GM21576 (cell line): ENCODE measurements around the gene RRAD.
"Not testable (repeated sequence)": the region's sequence is repeated elsewhere in the genome, so short reads cannot be mapped to it uniquely, and the experiment has no call there.

Experiments
- ATAC-seq: cut with Tn5 transposase; IDR thresholded peaks from one replicate; pipeline ENCODE4 v1.9.1; 2021; ENCODE audit warnings: mild to moderate bottlenecking, moderate library complexity; ENCODE audit not compliant: unreplicated experiment

RRAD gene, protein sequence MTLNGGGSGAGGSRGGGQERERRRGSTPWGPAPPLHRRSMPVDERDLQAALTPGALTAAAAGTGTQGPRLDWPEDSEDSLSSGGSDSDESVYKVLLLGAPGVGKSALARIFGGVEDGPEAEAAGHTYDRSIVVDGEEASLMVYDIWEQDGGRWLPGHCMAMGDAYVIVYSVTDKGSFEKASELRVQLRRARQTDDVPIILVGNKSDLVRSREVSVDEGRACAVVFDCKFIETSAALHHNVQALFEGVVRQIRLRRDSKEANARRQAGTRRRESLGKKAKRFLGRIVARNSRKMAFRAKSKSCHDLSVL

DNA sequence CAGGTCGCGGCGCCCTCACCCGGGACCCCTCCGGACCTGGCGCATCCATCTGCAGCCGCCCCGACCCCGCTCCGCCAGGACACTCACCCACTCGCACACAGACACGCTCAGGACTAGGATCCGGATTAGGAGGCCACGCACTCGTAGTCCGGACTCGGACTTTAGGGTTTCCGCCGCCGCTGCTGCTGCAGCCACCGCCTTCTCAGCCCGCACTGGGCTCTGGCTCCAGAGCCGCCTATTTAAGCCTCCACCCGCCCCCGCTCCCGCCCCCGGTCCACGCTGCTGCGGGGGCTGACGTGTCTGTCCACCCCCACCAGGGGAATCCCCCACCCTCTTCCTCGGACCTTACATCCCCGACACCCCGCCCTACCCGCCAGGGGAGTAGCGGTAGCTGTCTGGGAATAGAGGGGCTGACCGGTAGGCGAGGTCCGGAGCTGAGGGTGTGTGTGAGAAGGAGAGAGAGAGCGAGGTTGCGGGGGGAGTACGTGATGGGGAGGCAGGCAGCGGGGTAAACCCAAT is at the start of gene RRAD:
TSS of gene RRAD (minus strand) at position 214 of the 519 bp plus-strand sequence. CDS start 356 bp downstream, outside the sequence.
- no peak for ATAC-seq

DNA sequence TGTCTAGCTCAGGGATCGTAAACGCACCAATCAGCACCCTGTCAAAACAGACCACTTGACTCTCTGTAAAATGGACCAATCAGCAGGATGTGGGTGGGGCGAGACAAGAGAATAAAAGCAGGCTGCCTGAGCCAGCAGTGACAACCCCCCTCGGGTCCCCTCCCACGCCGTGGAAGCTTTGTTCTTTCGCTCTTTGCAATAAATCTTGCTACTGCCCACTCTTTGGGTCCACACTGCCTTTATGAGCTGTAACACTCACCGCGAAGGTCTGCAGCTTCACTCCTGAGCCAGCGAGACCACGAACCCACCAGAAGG is 49.6 kb upstream of the RRAD start:
- not testable (repeated sequence) for ATAC-seq

DNA sequence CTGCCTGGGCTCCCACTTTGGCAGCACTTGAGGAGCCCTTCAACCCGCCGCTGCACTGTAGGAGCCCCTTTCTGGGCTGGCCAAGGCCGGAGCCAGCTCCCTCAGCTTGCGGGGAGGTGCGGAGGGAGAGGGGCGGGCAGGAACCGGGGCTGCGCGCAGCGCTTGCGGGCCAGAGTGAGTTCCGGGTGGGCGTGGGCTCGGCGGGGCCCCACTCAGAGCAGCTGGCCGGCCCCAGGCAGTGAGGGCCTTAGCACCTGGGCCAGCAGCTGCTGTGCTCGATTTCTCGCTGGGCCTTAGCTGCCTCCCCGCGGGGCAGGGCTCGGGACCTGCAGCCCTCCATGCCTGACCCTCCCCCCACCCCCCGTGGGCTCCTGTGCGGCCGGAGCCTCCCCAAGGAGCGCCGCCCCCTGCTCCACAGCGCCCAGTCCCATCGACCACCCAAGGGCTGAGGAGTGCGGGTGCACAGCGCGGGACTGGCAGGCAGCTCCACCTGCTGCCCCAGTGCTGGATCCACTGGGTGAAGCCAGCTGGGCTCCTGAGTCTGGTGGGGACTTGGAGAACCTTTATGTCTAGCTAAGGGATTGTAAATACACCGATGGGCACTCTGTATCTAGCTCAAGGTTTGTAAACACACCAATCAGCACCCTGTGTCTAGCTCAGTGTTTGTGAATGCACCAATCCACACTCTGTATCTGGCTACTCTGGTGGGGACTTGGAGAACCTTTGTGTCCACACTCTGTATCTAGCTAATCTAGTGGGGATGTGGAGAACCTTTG is 49.0 kb upstream of the RRAD start:
- ATAC-seq, result not testable (repeated sequence)

DNA sequence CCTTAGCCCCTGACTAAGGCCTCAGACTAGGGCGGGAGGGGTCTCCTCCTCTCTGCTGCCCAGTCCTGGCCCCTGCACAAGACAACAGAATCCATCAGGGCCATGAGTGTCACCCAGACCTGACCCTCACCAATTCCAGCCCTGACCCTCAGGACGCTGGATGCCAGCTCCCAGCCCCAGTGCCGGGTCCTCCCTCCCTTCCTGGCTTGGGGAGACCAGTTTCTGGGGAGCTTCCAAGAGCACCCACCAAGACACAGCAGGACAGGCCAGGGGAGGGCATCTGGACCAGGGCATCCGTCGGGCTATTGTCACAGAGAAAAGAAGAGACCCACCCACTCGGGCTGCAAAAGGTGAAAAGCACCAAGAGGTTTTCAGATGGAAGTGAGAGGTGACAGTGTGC is 48.4 kb upstream of the RRAD start:
- ATAC-seq, result no peak

DNA sequence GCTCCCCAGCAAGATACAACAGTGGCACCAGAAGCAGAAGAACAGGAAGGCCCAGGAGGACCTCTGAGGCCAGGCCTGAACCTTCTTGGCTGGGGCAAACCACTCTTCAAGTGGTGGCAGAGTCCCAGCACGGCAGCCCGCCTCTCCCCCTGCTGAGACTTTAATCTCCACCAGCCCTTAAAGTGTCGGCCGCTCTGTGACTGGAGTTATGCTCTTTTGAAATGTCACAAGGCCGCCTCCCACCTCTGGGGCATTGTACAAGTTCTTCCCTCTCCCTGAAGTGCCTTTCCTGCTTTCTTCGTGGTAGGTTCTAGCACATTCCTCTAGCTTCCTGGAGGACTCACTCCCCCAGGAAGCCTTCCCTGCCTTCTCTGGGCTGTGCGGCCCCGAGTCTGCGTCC is 47.6 kb upstream of the RRAD start:
- ATAC-seq, result no peak

DNA sequence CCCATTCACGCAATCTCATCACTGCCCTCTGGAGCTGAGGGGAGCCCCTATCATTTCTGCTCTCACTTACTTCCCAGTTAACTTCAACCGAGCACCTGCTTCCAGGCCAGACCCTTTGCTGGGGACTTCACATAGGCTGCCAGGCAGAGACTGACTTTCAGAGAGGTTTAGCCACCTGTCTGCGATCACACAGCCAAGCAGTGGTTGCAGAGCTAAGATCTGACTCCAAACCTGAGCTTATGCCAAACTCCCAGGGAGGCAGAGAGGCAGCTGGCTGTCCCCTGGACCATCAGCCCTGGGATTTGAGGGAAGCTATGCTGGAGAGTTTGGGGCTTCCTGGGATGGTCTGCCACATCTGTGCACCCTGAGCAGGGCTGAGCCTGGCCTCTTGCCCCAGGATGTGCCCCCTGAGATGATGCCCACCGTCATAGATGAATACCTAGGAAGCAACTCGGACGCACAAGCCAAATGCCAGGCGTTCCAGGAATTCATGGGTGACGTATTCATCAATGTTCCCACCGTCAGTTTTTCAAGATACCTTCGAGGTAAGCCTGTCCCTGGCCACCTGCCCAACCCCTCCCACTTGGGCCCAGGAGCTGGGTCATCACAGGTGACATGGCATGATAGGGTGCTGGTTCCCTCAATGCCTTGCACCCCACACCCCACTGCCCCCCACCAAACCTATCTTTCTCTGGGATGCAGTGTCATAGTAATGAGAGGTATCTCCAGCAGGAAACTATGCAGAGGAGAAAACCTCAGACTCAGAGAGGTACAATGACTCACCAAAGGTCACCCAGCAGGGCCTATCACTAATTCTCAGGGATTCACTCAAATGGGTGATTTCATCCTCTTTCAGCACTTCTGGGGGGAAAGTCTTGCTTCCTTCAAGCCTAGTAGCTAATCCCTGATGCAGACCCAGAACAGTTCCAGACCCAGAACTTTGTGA is 45.7 kb upstream of the RRAD start:
- no peak for ATAC-seq

DNA sequence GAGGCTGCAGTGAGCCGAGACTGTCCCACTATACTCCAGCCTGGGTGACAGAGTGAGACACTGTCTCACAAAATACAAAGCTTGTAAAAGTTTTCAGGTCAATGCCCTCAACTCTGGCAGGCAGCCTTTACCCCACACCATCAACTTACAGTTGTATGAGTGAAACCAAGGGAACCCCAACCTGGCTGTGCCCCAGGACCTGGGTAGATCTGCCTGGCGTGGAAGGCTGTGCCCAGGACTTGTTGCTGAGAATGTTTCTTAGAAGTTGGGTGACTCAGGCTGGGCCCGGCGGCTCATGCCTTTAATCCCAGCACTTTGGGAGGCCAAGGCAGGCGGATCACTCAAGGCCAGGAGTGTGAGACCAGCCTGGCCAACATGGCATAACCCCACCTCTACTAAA is 43.5 kb upstream of the RRAD start:
- no peak for ATAC-seq

DNA sequence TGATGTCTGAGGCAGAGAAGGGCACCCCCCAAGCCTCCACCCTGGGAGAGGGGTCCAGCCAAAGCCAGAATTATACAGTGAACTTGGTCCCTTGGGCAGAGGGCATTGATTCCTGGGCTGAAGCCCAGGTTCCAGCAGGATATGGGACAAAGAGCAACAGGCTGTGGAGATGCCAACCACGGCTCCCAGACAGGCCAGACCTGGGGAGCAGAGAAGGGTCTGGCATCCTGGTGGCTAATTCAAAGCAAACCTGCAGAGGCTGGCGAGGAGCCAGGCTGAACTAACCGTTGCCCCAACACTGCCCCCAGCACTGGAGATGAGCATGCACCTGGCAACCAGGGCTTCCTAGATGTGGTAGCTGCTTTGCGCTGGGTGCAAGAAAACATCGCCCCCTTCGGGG is 38.7 kb upstream of the RRAD start:
- ATAC-seq, result no peak

DNA sequence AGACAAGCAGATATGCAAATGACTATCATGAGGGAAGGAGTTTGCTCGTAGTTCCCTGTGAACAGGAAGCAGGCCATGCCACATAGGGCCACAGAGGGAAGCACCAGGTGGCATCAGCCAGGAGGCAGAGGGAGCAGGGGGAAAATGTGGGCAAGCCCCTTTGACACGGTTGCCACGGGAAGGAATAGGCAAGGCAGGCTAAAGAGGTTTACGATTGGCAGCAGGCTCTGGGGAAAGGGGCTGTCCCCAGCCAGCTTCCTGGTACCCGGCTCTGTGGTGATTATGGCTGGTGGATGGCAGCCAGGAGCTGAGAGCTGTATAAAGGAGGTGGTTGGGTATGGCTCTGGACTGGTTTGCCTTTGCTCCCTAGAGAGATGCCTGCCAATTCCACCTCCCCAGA is 36.6 kb upstream of the RRAD start:
- ATAC-seq, result no peak

DNA sequence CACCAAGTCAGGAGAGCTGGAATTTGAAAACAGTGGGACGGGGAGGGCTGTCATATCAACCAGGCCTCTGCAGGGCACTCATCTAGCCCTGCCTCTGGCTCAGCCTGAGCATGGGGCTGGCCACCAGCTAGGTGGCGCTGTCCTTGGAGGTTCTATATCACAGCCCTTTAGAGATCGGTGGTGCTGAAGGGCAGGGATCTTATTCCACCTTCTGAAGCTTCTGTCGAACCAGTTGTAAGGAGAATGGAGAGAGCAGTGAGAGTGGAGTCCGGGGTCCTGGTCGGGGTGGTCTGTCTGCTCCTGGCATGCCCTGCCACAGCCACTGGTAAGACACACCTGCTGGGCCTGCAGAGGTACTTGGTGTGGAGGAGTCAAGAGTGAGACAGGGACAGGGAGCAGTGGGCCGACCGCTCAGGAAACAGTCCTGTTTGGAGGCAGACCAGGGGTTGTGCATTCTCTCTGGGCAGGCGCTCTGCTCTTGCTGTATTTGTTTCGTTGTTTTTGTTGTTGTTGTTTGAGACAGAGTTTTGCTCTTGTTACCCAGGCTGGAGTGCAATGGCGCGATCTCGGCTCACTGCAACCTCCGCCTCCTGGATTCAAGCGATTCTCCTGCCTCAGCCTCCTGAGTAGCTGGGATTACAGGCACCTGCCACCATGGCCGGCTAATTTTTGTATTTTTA is 35.9 kb upstream of the RRAD start, which contains the start of gene CES3:
TSS of gene CES3 (plus strand) at position 202 of the 680 bp plus-strand sequence. CDS start at position 244, 42 bp downstream.
- peak; percentile 69 for ATAC-seq

DNA sequence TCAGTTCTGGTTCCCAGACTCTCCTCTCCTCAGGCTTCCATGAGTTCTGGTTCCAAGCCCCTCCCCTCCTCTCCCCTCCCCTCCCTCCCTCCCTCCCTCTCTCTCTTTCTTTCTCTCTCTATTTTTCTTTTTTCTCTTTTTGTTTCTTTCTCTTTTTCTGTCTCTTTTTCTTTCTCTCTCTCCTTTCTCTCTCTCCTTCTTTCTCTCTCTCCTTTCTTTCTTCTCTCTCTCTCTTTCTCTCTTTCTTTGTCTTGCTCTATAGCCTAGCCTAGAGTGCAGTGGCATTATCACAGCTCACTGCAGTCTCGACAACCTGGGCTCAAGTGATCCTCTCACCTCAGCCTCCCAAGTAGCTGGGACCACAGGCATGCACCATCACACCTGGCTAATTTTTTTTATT is 34.9 kb upstream of the RRAD start:
- ATAC-seq, result no peak

DNA sequence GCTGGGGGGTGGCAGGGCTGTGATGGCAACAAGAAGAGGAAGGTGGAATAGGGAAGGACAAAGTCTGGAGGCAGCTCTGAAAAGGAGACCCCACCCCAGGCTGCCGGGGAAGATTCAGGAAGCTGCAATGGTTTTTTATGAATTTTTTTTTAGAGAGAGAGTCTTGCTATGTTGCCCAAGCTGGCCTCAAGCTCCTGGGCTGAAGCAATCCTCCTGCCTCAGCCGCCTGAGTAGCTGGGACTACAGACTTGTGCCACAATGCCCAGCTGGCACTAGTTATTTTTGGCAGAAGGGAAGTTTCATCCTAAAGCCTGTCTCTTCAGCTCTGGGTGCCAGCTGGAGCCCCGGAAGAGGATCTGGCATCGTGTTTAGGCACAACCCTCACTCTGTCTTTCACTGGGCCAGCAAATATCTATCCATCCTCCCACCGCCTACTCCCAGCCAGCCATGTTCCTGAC is 34.4 kb upstream of the RRAD start:
- no peak for ATAC-seq

DNA sequence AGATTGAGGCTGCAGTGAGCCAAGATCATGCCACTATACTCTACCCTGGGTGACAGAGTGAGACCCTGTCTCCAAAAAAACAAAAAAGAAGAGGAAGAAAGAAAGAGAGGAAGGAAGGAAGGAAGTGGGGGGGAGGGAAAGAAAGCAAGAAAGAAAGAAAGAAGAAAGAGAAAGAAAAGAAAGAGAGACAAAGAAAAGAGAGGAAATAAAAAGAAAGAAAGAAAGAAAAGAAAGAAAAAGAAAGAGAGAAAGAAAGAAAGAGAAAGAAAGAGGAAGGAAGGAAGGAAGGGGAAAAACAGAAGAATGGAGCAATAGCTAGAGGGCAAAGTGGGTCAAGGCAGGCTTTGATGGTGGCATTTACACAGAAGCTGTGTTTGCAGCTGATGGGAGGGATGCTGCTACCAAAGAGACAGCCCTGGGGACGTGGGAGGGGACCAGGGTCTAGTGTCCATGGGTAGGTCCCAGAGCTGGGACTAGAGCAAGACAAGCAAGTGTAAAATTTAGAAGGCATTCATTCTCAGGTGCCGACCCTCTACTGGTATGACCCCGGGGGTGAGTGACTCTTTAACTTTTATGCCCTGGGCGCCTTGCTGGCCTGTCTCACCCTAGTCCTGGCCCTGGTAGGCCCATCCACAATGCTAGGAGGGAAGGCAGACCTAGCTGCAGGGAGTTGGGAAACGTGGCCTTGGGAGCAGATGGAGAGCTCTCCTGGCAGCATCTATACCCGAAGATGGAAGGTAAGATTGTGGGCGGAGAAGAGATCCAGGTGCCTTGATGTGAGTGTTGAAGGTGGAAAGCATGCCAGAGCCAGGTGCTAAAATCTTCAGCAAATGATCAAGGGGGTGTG is 33.7 kb upstream of the RRAD start:
- ATAC-seq, result no peak

DNA sequence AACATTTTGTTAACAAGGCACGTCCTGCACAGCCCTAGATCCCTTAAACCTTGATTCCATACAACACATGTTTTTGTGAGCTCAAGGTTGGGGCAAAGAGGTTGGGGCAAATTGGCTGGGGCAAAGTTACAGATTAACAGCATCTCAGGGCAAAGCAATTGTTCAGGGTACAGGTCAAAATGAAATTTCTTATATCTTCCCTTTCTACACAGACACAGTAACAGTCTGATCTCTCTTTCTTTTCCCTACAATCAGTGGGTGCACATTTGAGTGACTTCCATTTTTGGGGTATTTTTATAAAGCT is 30.8 kb upstream of the RRAD start:
- ATAC-seq, result not testable (repeated sequence)

DNA sequence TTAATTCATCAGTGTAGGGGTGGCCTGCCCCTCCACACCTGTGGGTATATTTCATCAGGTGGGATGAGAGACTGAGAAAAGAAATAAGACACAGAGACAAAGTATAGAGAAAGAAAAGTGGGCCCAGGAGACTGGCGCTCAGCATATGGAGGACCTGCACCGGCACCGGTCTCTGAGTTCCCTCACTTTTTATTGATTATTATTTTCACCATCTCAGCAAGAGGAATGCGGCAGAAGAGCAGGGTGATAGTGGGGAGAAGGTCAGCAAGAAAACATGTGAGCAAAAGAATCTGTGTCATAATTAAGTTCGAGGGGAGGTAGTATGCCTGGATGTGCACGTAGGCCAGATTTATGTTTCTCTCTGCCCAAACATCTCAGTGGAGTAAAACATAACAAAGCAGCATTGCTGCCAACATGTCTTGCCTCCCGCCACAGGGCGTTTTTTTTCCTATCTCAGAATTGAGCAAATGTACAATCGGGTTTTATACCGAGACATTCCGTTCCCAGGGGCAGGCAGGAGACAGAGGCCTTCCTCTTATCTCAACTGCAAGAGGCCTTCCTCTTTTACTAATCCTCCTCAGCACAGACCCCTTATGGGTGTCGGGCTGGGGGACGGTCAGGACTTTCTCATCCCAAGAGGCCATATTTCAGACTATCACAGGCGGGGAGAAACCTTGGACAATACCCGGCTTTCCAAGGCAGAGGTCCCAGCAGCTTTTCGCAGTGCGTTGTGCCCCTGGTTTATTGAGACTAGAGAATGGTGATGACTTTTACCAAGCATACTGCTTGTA is 30.2 kb upstream of the RRAD start:
- not testable (repeated sequence) for ATAC-seq

DNA sequence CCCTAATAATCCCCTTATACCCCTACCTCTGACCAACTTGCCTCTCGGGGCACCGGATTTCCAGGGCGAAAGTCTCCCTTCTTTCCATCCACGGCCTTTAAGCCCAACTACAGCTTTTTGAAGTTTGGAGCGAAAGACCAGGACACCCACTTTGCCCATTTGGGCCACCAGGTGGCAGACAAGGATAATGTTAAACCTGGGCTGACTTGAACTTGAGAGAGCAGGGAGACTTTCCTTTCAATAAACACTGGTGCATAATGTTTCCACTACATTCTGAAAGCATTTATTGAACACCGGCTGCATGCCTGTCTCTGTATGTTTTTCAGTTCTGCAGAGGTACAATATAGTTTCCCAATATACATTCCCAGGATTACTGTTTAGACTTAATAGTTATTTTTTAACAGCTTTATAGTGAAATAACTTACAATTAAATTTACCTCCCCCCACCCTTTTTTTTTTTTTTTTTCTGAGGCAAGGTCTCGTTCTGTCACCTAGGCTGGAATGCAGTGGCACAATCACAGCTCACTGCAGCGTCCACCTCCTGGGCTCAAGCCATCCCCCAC is 28.8 kb upstream of the RRAD start:
- peak; percentile 42 for ATAC-seq

DNA sequence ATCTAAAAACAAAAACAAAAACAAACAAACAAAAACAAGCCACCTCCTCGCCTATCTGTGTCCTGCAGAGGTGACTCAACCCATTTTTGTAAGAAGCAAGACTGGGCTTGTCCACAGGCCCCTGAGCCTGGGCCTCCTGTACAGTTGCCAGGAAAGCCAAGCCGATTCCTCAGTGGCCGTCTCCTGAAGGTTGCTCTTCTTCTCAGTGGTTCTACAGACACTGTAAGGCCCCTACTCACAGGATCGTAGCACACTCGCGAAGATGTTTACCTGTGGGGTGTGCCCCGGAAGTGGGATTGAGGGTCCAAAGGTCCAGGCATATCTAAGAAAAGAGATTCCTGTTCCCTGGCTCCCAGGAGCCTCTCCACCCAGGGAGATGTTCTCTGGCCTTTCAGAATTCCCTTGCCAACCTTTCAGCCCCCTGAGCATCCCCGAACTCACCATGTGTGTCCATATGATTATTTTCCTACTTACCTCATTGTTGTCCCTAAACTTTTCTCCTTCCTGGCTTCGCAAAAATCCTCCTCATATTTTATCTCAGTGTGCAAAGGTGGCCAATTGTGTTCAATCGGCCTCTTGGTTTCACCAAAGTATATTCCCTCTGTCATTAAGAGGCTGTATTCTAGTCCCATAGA is 28.2 kb upstream of the RRAD start:
- no peak for ATAC-seq
